TTC549 (cell line): Measurements from ENCODE around the gene SHROOM3.

Source experiments
- FAIRE-seq: peaks from 2 replicates; lab custom pipeline; 2012; peaks lifted over from hg19 to GRCh38; lab: Jason Lieb, UNC

Gene SHROOM3

DNA sequence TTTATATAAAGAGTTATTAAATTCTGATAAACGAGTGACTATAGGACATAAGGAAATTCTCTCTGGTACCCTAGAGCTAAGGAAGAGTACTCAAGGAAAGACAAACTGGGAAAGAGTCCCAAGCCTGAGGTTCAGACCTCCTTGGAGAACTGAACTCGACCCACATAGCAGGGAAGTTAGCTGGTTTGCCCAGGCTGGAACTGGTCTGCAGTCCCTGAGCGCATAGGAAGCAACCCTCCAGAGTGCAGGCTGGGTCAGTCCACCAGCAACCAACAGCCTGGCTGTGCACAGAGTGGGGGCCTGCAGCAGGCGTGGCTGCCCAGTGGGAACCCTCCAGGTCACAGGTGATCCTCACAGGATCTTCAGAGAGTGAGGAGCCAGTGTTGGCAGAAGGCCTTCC is 348.8 kb downstream of the SHROOM3 start:
- no peak for FAIRE-seq

DNA sequence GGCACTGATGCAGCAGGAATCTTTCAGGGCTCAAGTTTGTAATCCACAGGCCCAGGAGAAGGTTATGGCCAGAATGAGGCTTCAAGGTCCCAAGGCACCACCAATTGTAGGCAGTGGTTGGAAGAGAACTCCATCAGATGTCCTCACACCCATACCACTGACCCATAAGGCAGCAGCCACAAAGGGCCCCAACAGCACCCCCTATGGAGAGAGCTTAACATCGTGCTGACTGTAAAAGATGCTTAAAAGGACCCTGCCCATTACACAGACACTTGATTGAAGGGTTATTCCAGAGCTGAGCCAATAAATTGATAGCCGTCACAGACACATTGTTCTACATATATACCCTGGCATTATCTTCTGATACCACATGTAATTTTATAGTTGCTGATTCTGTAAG is 349.2 kb downstream of the SHROOM3 start:
- FAIRE-seq = no peak

DNA sequence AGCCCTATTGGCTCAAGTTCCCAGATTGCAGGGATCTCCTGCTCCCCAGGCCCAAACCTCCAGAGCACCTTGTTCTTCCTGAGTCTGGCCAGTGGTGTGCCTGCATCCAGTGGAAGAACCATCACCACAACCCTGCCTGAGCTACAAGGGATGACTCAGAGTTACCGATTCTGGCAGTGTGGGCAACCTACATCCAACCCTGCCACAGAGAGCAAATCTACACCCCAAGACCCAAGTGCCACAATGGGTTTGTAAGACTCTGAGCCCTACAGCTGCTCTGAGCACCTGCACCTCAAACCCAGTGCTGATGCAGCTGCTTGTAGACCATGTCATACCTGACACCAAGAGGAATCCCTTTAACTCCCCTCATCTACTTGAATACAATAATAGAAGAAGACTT is 352.9 kb downstream of the SHROOM3 start:
- FAIRE-seq = no peak

DNA sequence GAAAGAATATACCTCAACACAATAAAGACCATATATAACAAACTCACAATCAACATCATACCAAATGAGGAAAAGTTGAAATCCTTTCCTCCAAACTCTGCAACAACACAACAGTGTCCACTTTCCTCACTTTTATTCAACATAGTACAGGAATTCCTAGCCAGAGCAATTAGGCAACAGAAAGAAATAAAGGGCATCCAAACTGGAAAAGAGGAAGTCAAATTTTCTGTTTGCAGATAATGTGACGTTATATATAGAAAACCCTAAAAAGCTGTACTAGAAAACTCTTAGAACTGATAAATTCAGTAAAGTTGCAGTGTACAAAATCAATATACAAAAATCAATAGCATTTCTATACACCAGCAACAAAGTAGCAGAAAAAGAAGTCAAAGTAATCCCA is 355.3 kb downstream of the SHROOM3 start:
- FAIRE-seq = no peak

- FAIRE-seq = no peak
These were observed 356.4 kb downstream of the SHROOM3 start for GRCh38 chr4:76791479-76791878.

DNA sequence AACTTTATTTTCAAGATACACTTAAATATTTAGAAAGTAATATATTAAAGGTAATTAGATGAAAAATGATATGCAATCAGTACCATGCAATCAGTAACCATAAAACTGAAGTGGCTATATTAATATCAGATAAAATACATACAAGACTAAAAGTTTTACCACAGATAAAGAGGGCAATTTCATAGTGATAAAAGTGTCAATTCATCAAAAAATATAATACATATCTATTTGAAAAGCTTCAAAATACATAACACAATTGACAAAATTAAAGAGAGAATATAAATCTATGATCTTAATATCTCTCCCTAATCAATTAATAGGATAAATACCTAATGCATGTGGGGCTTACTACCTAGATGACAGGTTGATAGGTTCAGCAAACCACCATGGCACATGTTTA is 357.4 kb downstream of the SHROOM3 start:
- no peak for FAIRE-seq

GRCh38 chr4:76795243-76795642 is 360.2 kb downstream of the SHROOM3 start:
- no peak for FAIRE-seq

DNA sequence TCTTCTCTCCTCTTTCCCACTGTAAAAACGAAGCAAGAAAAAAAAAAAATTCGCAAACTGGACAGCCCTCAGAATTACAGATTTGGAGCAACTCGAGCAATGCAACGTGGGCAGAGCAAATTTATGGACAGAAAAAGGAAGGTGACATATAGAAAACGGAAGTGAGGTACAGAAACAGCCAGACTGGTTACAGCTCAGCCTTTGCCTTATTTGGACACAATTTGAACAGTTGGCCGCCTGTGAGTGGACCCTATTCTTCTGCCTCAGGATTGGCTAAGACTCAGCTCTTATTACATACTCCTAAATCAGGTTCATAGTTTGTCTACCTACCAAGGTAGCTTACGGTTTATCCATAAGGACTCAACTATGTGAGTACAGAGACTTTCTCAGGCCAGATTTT is 364.1 kb downstream of the SHROOM3 start:
- FAIRE-seq = no peak

DNA sequence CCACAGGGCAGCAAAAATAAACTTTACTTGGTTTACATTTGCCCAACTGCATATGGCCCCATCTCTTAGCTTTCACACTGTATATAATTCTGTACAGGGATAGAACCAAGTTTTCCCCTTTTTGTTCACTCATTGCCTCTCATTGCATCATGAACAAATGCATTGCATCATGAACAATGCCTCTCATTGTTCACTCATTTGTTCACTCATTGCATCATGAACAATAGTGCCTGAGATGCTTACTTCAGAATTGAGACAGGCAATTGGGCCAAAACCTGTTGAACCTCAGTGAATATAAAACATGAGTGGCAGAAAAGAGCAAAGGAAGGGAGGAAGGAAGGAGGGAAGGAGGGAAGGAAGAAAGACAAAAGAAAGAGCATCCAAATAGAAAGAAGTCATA is 364.7 kb downstream of the SHROOM3 start:
- no peak for FAIRE-seq

DNA sequence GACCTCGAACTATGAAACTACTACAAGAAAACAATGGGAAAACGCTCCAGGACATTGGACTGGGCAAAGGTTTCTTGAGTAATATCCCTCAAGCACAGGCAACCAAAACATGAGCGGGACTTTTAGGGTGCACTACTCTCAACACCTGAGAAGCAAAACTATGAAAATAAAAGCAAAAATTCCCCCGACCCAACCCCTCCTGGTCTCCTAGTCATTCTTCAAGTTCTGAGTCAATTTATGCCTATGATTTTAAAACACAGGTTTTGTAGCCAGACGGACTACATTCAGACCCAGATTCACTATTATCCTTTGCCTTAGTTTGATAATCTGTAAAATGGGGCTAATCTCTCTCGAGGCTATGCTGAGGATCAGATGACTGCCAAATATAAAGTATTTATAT is 365.9 kb downstream of the SHROOM3 start:
- FAIRE-seq = no peak

GRCh38 chr4:76801621-76802235 is 366.7 kb downstream of the SHROOM3 start:
- FAIRE-seq = no peak

- no peak for FAIRE-seq
These were observed 367.4 kb downstream of the SHROOM3 start for GRCh38 chr4:76802236-76803021.

- FAIRE-seq = no peak
These were observed 368.5 kb downstream of the SHROOM3 start for GRCh38 chr4:76803522-76803921.

DNA sequence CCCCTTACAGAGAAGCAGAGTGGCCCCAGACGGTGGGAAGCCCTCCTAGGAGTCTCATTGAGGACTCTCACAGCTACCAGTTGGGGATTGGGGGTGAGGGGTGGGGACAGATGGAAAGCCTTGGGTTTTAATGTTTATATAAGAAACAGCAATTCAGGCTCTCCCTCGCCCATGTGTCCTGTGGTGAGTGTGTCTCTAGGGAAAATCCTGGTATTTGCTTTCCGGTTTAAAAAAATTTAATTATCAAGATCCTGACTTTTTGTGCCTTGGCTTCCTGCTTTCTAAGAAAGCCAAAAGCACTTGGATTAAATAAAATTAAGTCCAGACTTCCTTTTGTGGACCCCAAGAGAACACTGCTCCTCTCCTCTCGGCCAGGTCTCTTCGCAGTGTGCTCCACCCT is 369.1 kb downstream of the SHROOM3 start:
- no peak for FAIRE-seq

DNA sequence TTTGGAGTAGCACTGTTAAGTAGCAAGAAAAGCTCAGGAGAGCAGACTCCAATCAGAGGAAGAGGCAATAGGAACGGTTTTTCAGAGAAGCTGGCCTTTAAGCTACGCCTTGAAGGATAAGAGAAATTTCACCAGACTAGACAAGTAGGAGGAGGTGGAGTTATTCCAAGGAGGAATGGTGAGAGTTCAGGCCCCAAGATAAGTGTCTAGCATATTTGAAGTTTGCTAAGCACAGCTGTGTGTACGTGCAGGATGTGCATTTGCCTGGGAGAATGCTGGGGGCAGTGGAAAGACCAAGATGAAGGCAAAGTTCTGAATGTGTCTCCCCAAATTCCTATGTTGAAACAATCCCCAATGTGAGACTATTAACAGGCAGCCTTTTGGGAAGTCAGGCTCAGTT is 371.3 kb downstream of the SHROOM3 start:
- no peak for FAIRE-seq

DNA sequence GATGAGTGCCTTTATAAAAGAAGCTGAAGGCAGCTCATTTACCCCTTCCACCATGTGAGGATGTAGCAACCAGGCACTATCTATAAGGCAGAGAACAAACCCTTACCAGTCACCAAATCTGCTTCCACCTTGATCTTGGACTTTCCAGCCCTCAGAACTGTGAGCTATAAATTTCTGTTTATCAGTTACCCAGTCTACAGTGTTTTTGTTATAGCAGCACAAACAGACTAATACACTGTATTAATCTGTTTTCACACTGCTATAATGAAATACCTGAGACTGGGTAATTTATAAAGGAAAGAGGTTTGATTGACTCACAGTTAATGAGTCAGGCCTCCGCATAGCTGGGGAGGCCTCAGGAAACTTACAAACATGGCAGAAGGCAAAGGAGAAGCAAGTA is 371.7 kb downstream of the SHROOM3 start:
- no peak for FAIRE-seq

- FAIRE-seq = no peak
These were observed 374.7 kb downstream of the SHROOM3 start for GRCh38 chr4:76809594-76810305.

- FAIRE-seq = no peak
These were observed 376.8 kb downstream of the SHROOM3 start for GRCh38 chr4:76811604-76812412.

GRCh38 chr4:76813070-76813469 is 378.0 kb downstream of the SHROOM3 start:
- FAIRE-seq = no peak

DNA sequence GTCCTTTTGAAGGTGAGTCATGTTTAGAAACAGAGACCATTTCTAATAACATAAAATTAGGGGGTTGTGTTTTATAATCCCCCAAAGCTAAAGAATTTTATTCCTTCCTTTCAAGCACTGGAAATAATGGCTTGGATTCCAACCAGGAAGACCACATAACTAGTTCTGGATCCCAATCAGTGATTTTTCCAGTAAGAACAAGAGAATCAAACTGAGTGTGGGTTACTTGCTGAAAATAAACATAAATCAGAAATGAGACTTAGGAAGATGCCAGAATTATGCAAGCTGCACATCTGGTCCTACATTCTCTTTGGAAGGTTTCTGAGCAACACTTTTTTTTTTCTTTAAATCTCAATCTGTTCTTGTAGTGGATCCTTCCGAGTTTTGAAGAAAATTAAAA is 386.6 kb downstream of the SHROOM3 start:
- FAIRE-seq = no peak

DNA sequence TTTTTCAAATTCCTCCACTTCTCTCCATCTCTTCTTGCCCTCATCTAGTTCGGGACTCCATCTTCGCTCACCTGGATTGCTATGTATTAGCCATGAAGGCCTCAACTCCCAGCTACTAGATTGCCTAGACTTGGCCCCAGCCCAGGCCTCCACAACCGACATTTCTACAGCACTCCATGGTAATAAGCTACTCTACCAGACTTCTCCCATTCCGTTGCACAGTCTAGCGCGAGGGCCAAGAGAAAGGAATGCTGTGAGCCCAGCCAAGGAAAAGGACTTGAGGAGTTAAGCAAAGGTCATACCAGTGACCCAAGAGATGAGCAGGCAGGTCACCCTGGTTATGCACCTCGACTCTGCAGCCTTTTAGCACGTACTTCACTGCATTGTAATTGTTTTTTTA is 387.3 kb downstream of the SHROOM3 start:
- no peak for FAIRE-seq

- no peak for FAIRE-seq
These were observed 388.5 kb downstream of the SHROOM3 start for GRCh38 chr4:76823495-76823894.

- no peak for FAIRE-seq
These were observed 395.6 kb downstream of the SHROOM3 start for GRCh38 chr4:76830612-76830963.
